Measurements from ENCODE around the gene AP4S1.
"Not testable (repeated sequence)": the region's sequence is repeated elsewhere in the genome, so short reads cannot be mapped to it uniquely, and the experiment has no call there.

Gene AP4S1

DNA sequence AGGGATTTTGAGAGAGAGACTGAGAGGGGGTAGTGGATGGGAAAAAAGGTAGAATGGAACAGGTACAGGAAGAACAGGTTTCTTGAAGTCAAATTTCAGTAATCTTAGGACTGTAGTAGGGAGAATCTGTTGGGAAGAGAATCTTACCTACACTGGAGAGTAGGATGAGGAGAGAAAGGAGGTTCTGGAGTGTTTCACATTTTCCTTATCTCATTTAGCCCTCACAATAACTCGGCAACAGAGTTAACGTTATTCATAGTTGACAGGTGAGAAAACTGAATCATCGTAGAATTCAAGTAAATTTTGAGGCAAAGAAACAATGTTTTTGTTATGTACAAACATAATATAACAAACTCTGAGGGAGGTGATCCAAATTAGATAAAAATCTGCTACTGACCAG lies 17.9 kb downstream of the AP4S1 start:
- DNase-seq (ENCODE audit: low spot score), result no peak

- no peak for DNase-seq (ENCODE audit: low spot score)
Measured at GRCh38 chr14:31045501-31046080, 20.1 kb downstream of the AP4S1 start.

GRCh38 chr14:31047503-31047902 lies 22.1 kb downstream of the AP4S1 start:
- DNase-seq (ENCODE audit: low spot score), result no peak

GRCh38 chr14:31051023-31051422 lies 25.6 kb downstream of the AP4S1 start:
- no peak for DNase-seq (ENCODE audit: low spot score)

- no peak for DNase-seq (ENCODE audit: low spot score)
Measured at GRCh38 chr14:31051511-31051910, 26.1 kb downstream of the AP4S1 start.

GRCh38 chr14:31052905-31053586 lies 27.6 kb downstream of the AP4S1 start:
- not testable (repeated sequence) for DNase-seq (ENCODE audit: low spot score)

- DNase-seq (ENCODE audit: low spot score), result no peak
Measured at GRCh38 chr14:31057035-31057434, 31.6 kb downstream of the AP4S1 start.

DNA sequence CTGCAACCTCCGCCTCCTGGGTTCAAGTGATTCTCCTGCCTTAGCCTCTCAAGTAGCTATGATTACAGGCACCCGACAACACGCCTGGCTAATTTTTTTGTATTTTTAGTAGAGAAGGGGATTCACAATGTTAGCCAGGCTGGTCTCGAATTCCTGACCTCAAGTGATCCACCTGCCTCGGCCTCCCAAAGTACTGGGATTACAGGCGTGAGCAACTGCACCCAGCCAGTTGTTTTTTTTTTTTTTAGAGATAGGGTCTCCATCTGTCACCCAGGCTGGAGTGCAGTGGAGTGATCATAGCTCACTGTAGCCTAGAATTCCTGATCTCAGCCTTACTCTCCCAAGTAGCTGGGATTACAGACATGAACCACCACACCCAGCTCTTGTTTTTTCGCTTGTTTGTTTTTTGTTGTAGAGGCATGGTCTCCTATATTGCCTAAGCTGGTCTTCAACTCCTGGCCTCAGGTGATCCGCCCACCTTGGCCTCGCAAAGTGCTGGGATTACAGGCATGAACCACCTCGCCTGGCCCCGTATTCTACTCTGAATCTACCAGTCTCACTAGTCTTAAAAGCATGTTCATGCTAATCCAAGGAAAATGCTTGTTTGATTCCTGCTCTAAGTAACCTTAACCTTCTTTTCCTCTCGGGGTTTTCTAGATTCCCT lies 32.4 kb downstream of the AP4S1 start:
- DNase-seq (ENCODE audit: low spot score), result no peak

DNA sequence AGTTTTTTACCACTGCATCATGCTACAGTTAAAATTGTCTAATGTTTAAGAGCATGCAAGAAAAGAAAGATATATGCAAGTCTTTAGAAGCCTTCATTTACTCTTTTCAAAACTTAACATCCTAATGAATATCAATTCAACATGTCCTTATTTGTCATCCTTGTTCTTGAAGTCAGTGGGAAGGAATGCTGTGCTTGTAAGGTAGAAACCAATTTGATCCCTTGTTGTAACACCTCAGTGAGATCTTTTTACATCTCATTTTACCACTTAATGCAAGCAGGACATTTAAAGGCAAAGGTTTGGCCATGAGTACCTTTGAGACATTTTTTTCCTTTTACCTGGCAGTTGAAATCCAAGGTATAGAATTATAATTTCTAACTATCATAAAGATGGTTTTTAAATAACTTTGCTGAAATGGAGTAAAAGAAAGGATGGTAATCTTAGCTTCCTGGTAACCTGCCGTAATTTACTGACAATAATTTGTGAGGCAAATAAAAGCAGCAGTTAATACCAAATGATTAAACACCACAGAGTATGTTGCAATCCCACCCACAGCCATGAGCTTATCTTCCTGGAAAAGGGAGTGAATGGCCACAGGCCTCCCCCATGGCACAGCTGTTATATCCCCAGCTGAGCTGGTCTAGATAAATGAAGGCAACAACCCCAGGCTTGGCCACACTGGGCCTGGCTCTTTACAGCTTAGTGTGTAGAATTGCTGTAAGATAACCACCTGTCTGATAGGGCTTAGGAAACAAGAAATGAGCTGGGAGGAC lies 33.9 kb downstream of the AP4S1 start:
- peak; percentile 67 for DNase-seq (ENCODE audit: low spot score)

- no peak for DNase-seq (ENCODE audit: low spot score)
Measured at GRCh38 chr14:31060253-31060875, 34.9 kb downstream of the AP4S1 start.

- not testable (repeated sequence) for DNase-seq (ENCODE audit: low spot score)
Measured at GRCh38 chr14:31062908-31063307, 37.5 kb downstream of the AP4S1 start.

- no peak for DNase-seq (ENCODE audit: low spot score)
Measured at GRCh38 chr14:31068235-31068634, 42.8 kb downstream of the AP4S1 start.

DNA sequence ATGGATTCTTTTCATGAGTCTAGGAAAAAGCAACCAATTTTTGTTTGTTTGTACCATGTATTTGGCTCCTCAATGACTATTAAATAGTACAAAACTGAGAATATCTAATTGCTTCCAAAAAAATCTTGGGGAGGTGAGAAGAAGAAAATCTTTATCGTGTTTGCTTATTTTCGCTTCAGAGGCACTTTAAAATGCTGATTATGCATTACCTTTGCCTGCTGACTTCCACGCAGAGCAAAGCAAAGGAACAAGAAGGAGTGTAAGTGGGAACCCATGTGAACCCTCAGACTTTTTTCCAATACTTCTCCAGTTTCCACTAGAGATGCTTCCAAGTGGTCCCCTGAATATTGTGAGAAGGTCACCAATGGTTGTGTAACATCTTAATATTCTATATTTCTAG lies 43.9 kb downstream of the AP4S1 start:
- no peak for DNase-seq (ENCODE audit: low spot score)

- DNase-seq (ENCODE audit: low spot score), result peak; percentile 85
Measured at GRCh38 chr14:31070431-31070830, 45.0 kb downstream of the AP4S1 start.

DNA sequence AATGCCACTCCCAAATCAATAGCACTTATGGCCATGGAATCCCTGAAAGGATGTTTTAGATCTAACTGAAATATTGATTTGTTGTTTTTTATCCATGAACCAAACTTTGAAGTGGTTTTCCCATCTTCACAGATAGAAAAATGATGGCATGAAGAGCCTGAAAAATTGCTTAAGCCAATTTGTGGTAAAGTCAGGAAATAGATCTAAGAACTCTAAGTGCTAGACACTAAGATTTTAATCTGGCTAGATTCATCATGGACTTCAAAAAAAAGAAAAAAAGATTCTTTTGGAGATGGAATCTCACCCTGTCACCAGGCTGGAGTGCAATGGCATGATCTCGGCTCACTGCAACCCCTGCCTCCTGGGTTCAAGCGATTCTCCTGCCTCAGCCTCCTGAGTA lies 45.7 kb downstream of the AP4S1 start:
- no peak for DNase-seq (ENCODE audit: low spot score)

DNA sequence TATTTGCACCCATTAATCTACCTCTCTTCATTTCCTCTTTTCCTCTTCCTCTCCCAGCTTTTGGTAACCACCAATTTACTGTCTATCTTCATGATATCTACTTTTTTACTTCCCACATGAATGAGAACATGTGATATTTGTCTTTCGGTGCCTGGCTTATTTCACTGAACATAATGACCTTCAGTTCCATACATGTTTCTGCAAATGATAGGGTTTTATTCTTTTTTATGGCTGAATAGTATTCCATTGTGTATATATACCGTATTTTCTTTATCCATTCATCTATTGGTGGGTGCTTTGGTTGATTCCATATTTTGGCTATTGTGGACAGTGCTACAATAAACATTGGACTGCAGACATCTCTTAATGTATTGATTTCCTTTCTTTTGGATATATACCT lies 49.7 kb downstream of the AP4S1 start:
- no peak for DNase-seq (ENCODE audit: low spot score)

GRCh38 chr14:31078766-31079165 lies 53.3 kb downstream of the AP4S1 start:
- DNase-seq (ENCODE audit: low spot score), result peak; percentile 9

DNA sequence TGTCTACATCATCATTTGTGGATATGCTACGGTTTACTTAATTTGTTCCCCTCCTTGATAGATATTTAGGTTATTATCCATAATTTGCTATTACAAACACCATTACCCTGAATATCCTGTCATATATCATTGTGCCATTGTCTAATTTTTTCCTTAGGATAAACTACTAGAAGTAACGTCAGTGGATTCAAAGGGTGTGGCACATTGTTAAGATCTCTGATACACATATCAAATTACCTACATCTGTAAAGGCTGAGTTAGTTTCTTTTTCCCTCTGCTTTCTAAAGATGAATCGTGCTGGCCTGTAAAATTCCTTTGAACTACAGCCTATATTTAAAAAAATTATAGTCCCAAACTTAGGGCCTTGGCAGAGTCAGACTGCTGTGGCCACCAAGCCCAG lies 54.6 kb downstream of the AP4S1 start:
- no peak for DNase-seq (ENCODE audit: low spot score)

DNA sequence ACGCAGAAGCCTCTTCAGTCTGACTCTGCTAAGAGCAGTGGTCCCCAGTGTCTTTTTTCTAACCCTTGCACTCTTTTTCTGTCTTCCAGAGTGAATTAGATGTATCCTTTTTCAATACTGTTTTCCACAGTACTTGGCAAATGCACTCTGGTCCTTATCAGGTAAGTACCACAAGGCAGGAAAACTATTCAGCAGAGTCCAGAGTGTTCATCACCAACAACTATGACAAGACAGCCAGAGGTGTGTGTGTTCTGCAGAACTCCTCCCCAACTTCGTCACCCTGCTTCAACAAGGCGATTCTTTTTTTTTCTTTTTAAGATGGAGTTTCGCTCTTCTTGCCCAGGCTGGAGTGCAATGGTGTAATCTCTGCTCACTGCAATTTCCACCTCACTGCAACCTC lies 55.0 kb downstream of the AP4S1 start:
- no peak for DNase-seq (ENCODE audit: low spot score)

- no peak for DNase-seq (ENCODE audit: low spot score)
Measured at GRCh38 chr14:31083781-31084180, 58.3 kb downstream of the AP4S1 start.

DNA sequence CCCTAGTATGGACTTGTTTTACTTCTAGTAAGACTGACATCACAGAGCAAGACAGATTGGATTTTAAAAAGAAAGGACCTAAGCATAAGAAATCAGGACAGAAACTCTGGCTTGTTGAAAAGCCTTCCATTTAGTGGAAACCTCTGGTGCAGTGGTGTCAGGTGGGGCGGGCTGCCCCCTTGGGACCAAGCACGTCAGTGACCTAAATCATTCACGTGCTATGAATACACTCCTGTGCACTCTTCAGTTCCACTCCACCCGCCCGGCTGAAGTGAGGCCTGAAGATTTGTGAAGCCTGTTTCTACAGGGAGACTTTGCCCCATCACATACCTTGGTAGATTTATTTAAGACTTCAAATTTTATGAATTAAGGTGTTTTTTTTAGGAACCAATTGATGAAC lies 58.9 kb downstream of the AP4S1 start:
- no peak for DNase-seq (ENCODE audit: low spot score)

DNA sequence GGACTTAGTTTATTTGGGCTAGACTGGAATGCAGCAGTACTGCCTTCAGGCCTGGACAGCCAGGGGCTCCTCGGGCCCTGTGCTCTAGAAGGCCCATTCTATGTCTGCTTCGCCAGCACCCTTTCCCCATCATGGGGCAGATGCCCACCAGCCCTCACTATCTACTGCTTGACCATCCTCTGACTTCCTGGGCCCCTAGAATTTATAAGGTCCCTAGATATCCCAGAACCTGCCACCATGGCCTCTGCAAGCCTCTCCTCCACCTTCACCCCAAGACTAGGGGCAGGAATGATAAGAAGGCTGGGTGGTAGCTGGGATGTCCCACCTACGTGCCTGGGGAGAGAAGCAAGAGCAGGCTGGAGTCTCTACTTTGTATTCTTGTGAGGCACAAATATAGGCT lies 59.6 kb downstream of the AP4S1 start:
- no peak for DNase-seq (ENCODE audit: low spot score)

All from GM03348 (cell line).